K562 (cell line): Measurements from ENCODE around the gene MRPS6.

ENCODE experiments used
- FOXJ3 ChIP-seq: sonication (generic); formaldehyde crosslinking; IDR thresholded peaks from 2 replicates; pipeline ENCODE4 v1.4.0; 2020; ENCODE audit warnings: mild to moderate bottlenecking, missing genetic modification reagents
- FOXK2 ChIP-seq, 2 experiments: fragments of 450-650 bp; IDR thresholded peaks in 1 of 2; conservative IDR thresholded peaks in 1 of 2; 2 replicates each; pipeline ENCODE4 v1.6.1; 2016; ENCODE audit warnings: low read depth in 2 of 2, mild to moderate bottlenecking in 1 of 2
- KLF1 ChIP-seq: fragments of 450-650 bp; IDR thresholded peaks from 2 replicates; pipeline ENCODE4 v1.6.1; 2016; ENCODE audit warnings: missing genetic modification characterization, missing compliant biosample characterization
- POLR2AphosphoS5 ChIP-seq: IDR thresholded peaks from 2 replicates; pipeline ENCODE4 v1.6.1; 2011; ENCODE audit warnings: mild to moderate bottlenecking, low read depth, low read length, moderate library complexity; ENCODE audit not compliant: control insufficient read depth, insufficient read depth
- ZNF133 ChIP-seq: fragments of 250-450 bp; sonication (Bioruptor Pico); IDR thresholded peaks from 2 replicates; pipeline ENCODE4 v1.4.0; 2020; ENCODE audit warnings: mild to moderate bottlenecking
- ZNF263 ChIP-seq: sonication (generic); formaldehyde crosslinking; IDR thresholded peaks from 2 replicates; pipeline ENCODE4 v1.8.0; 2022; ENCODE audit warnings: mild to moderate bottlenecking, missing genetic modification reagents, borderline replicate concordance
- TF ChIP-seq, protein P1 (sequence below), 3 experiments: IDR thresholded peaks in 2 of 3; conservative IDR thresholded peaks in 1 of 3; 2 replicates each; pipeline ENCODE4 v1.5.1; 2011 to 2012; ENCODE audit warnings: low read length in 3 of 3, mild to moderate bottlenecking in 3 of 3, control low read depth in 2 of 3, improper control_type of control experiment in 1 of 3, inconsistent platforms in 1 of 3, low read depth in 1 of 3, mixed read lengths in 1 of 3, moderate library complexity in 1 of 3; ENCODE audit not compliant: insufficient read depth in 2 of 3
- TF ChIP-seq, protein P2 (sequence below): sonication (generic); formaldehyde crosslinking; IDR thresholded peaks from 2 replicates; pipeline ENCODE4 v1.8.0; 2022; ENCODE audit warnings: mild to moderate bottlenecking, missing genetic modification reagents

GRCh38 chr21:34046917-34047316 lies 26.5 kb upstream of the MRPS6 start:
- TF ChIP-seq ZNF263 (no peak), KLF1 (tag) (no peak), FOXK2 (conservative IDR thresholded peaks at IDR 0.05 in 1 of 2, IDR thresholded peaks at IDR 0.05 in 1 of 2; ENCODE audit: low read depth in 2 of 2) (no peak), FOXJ3 (CRISPR knock-in tag) (no peak), ZNF133 (CRISPR knock-in tag) (no peak), POLR2AphosphoS5 (no peak)
- TF ChIP-seq, protein P1, sequence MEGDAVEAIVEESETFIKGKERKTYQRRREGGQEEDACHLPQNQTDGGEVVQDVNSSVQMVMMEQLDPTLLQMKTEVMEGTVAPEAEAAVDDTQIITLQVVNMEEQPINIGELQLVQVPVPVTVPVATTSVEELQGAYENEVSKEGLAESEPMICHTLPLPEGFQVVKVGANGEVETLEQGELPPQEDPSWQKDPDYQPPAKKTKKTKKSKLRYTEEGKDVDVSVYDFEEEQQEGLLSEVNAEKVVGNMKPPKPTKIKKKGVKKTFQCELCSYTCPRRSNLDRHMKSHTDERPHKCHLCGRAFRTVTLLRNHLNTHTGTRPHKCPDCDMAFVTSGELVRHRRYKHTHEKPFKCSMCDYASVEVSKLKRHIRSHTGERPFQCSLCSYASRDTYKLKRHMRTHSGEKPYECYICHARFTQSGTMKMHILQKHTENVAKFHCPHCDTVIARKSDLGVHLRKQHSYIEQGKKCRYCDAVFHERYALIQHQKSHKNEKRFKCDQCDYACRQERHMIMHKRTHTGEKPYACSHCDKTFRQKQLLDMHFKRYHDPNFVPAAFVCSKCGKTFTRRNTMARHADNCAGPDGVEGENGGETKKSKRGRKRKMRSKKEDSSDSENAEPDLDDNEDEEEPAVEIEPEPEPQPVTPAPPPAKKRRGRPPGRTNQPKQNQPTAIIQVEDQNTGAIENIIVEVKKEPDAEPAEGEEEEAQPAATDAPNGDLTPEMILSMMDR (IDR thresholded peaks at IDR 0.05 in 2 of 3, conservative IDR thresholded peaks at IDR 0.05 in 1 of 3; ENCODE audit: insufficient read depth in 2 of 3, low read depth in 1 of 3, low read length in 3 of 3), result no peak
- TF ChIP-seq, protein P2, sequence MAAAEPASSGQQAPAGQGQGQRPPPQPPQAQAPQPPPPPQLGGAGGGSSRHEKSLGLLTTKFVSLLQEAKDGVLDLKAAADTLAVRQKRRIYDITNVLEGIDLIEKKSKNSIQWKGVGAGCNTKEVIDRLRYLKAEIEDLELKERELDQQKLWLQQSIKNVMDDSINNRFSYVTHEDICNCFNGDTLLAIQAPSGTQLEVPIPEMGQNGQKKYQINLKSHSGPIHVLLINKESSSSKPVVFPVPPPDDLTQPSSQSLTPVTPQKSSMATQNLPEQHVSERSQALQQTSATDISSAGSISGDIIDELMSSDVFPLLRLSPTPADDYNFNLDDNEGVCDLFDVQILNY (CRISPR knock-in tag), result no peak
